CD4-positive, alpha-beta T cell treated with Interferon alpha-2 for 1 hour (primary cell): ENCODE measurements around the gene CDC42BPB.
A peak's percentile ranks its signal among the peaks of the same experiment; 100 is the strongest.

ENCODE experiments used
- DNase-seq, 2 donors: peaks; one replicate each; pipeline ENCODE4 v3.0.0-alpha.2; 2020 to 2022

Gene CDC42BPB, protein sequence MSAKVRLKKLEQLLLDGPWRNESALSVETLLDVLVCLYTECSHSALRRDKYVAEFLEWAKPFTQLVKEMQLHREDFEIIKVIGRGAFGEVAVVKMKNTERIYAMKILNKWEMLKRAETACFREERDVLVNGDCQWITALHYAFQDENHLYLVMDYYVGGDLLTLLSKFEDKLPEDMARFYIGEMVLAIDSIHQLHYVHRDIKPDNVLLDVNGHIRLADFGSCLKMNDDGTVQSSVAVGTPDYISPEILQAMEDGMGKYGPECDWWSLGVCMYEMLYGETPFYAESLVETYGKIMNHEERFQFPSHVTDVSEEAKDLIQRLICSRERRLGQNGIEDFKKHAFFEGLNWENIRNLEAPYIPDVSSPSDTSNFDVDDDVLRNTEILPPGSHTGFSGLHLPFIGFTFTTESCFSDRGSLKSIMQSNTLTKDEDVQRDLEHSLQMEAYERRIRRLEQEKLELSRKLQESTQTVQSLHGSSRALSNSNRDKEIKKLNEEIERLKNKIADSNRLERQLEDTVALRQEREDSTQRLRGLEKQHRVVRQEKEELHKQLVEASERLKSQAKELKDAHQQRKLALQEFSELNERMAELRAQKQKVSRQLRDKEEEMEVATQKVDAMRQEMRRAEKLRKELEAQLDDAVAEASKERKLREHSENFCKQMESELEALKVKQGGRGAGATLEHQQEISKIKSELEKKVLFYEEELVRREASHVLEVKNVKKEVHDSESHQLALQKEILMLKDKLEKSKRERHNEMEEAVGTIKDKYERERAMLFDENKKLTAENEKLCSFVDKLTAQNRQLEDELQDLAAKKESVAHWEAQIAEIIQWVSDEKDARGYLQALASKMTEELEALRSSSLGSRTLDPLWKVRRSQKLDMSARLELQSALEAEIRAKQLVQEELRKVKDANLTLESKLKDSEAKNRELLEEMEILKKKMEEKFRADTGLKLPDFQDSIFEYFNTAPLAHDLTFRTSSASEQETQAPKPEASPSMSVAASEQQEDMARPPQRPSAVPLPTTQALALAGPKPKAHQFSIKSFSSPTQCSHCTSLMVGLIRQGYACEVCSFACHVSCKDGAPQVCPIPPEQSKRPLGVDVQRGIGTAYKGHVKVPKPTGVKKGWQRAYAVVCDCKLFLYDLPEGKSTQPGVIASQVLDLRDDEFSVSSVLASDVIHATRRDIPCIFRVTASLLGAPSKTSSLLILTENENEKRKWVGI (N-terminal part only)

GRCh38 chr14:103057372-103058163 is at the start of gene CDC42BPB:
Gene CDC42BPB (minus strand): TSS chr14:103057549. CDS start chr14:103057173, 376 bp downstream.
- DNase-seq = peak; percentile 67 to 71

DNA sequence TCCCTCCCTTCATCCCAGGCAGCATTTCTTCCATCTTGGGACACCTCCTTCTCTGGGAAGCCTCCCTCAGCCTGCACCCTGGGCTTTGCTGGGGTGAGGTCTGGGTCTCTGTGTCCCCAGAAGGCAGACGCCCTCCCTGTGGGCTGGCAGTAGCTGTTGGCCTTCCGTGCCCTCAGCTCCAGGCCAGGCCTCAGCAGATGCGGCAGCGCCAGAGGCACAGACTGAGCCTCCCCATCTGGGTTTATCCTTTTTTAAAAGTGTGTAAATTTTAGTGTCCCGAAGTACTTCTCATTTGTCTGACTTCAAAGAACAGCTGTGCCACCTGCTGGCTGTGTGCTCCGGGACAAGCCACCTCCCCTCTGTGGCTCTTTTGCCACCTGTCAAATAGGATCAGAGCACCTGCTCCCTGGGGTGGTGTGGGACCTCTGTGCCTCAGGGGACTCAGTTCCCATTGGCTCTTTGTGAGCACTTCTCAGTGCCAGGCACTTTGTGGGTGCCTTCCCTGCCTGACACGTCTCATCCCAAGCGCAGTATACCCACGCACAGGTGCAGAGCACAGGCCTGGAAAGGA is 48.3 kb upstream of the CDC42BPB start:
- peak; percentile 27 to 33 for DNase-seq

DNA sequence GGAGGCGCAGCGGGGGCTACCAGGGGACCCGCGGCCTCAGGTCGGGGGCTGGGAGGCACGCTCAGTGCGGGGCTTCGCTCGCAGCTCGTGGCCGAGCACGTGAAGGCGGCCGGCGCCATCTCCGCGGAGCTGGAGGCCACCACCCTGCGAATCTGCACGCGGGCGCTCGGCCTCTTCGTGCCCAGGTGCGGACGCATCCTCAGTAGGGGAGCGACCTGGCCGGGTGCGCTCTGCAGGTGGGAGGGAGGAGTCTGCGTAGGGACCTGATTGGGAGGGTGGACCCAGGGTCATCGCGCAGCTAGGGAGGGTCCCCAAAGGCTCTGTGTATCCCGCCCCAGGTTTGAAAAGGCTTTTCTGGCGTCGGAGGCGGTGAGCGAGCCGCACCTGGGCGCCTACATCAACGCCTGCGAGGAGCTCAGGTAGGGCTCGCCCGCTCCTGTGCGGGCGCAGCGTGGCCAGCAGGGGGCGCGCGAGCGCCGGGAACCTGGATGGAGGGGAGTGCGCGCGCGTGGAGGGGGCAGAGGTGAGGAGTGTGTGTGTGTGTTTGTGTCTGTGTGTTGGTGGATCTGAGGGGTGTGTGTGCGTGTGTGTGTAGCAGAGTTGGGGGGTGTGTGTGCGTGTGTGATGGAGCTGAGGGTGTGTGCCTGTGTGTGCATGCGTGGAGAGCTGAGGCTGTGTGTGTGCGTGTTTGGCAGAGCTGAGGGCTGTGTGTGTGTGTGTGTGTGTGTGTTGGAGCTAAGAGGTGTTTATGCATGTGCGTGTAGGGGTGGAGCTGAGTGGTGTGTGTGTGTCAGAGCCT is 47.5 kb upstream of the CDC42BPB start:
- DNase-seq = peak; percentile 63 to 75

GRCh38 chr14:103104389-103104653 is 47.0 kb upstream of the CDC42BPB start:
- no peak for DNase-seq

GRCh38 chr14:103103461-103104388 is 46.4 kb upstream of the CDC42BPB start:
- DNase-seq = no peak

DNA sequence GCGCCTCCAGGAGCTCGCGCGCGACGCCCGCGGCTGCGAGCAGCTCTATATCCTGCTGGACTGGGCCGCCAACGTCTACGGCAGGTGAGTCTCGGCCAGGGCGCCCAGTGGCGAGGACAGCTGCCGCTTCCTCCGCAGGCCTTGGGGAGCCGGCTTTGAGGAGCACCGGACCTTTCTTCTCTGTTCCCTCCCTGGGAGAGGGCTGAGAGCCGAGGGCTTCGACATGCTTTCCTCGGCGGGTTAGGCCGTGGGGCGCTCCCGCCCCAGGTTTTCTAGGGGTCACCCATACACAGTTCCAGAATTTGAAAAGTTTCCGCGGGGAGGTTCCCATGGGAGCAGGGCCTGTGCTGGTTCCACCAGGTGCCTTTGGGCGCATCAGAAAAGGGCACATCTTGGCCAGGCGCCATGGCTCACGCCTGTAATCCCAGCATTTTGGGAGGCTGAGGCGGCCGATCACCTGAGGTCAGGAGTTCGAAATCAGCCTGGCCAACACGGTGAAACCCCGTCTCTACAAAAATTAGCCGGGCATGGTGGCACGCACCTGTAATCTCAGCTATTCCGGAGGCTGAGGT is 45.4 kb upstream of the CDC42BPB start:
- no peak for DNase-seq

DNA sequence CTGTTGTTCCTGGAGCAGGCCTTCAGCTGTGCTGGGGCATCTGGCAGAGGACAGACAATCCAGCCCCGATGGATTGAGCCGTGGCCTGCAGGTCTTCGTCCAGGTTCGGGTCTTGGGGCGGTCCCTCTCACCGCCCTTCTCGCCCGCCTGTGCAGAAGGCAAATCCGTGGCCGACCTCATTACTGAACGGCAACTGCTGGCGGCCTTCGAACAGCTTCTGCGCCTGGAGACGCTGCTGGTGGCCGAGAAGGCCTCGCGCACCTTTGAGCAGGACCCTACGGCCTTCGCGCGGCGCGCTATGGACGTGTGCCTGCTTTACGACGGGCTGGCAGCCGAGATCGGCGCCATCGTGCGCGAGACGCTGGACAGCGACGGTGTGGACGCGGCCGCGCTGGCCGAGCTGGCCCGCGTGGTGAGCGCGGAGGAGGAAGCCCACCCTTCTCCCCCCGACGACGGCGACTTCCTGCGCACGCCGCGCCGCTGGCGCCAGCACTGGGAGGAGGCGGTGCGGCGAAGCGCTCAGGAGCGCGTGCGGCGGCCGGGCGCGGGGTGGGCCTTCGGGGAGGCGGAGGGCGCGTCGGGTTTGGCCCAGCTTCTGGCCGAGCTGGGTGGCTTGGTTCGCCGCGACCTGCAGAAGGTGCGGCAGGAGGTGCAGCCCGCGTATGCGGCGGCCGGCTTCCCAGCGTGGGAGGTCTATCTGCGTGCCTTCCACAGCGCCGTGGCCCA is 44.8 kb upstream of the CDC42BPB start:
- no peak for DNase-seq

DNA sequence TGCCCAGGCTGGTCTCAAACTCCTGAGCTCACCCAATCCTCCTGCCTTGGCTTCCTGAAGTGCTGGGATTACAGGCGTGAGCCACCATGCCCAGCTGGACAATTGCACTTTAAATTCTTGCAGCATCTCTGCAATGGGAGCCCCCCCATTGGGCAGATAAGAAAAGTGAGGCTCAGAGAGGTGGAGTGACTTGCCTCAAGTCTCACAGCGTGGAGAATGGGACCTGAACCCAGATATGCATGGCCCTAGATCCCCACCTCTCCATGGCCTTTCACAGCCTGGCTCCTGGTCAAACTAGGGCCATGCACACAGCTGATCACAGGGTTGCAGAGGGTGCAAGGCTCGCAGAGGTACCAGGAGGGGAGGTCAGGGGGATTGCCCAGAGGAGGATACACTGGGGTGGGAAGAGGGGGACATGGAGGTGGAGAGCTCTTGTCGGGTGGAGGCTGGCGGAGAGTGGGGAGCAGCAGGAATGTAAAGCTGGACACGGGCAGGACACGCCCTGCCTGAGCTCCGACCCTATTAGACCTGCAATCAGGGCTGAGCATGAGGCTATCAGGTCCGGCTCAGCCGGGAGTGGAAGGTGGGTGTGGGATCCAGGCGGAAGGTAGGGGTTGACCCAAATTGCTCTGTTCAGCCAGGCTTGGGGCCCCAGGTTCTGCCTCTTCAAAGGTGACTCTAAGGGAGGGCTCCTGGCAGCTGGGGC is 44.1 kb upstream of the CDC42BPB start:
- DNase-seq = no peak

DNA sequence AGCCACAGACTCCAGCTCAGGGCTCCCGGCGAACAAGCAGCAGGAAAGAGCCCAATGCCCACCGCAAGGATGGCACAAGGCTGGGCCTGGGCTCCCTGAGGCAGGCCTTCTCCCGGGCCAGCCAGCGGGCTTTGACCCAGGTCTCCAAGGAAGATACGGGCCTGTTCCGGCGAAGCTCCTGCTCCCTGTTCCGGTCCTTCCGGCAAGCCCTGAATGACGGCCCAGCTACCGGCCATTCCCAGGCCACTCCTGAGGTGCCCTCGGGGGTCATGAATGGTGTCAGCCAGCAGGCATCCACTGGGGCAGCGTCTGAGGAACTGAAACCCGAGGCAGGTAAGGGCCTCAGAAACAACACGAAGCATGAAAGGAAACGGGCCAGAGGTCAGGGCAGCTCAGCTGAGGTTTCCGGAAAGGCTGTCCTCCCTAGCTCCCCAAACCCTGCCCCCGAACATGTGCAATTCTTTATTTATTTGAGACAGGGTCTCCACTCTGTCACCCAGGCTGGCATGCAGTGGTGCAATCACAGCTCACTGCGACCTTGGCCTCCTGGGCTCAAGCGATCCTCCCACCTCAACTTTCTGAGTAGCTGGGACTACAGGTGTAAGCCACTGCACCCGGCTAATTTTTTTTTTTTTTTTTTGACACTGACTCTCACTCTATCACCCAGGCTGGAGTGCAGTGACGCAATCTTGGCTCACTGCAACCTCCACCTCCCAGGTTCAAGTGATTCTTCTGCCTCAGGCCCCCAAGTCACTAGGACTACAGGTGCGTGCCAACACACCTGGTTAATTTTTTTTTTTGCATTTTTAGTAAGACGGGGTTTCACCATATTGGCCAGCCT is 43.2 kb upstream of the CDC42BPB start:
- DNase-seq = no peak

DNA sequence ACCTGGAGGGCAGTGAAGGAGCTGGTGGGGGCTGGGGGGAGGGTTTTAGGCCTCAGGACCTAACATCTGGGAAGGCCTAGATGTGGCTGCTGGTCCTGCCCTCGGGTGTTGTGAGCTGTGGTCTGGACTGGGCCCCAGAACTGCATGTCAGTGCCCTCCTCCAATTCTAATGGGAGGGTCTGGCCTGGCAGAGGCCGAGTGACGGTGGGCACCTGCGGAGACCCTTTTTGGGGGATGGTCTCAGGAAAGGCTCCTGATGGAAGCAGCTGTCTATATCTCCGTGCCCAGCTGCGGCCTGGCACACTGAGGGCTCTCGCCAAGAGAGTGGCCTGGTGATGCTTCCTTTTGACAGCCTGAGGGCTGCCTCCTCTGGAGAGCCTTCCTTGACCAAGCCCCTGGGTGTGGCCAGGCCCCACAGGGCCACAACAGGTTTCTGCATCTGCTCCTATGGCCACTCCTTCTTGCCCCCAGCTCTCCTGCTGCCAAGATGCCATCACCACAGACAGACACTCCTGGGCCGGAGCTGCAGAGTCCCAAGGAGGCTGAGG is 42.5 kb upstream of the CDC42BPB start:
- no peak for DNase-seq

GRCh38 chr14:103099081-103099732 is 41.9 kb upstream of the CDC42BPB start:
- no peak for DNase-seq

- no peak for DNase-seq
Measured at GRCh38 chr14:103097994-103098957, 40.9 kb upstream of the CDC42BPB start.

DNA sequence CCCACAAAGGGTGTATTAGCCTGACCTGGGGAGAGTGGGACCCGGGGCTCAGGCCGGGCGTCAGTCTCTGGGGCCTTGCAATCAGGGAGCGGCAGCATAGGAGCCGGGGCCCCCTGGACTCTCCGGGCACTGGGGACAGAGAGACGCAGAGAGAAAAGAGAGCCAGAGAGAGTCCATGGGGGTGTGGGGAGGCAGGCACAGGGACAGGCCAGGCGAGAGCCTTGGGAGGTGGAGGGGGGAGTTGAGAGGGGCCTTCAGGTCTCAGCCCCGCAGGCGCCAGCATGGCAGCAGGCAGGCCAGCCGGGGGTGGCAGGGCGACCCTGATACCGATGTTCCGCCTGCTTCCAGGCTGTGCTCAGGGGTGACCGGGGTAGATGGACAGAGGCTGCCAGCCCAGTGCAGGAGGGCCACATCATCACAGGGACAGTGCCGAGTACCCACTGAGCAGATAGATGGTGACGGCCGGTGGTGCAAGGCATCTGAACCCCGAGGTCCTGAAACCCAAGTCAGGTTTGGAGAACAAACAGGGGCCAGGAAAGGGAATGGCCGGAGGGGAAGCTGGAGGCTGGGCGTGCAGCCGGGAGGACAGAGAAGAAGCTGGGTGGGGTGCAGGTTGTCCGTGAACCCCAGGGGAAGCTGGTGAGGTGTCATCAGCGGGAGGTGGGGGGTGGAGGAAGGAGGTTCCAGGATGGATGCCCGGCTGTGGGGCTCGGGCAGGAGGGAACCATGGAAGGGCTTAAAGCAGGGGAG is 40.1 kb upstream of the CDC42BPB start:
- DNase-seq = no peak

DNA sequence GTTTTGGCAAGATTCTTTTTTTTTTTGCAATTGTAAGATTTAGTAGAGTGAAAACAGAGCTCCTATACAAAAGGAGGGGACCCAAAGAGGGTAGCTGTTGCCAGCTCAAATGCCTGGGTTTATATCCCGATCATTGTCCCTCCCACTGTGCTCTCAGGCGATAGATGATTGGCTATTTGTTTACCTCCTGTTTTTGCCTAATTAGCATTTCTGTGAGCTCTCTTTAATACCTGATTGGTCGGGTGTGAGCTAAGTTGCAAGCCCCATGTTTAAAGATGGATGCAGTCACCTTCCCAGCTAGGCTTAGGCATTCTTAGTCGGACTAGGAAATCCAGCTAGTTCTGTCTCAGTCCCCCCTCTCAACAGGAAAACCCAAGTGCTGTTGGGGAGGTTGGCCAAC is 39.0 kb upstream of the CDC42BPB start:
- DNase-seq = no peak
